Measurements from ENCODE around the gene C3. TPM values are rescaled to one million over a fixed set of nuclear protein-coding genes. Genes with fewer than 3 reads are reported as not detected.

Gene C3
- total and polyA plus RNA-seq, 2 of the 13 experiments (the other 11 are each of a cell fraction or from before 2014, with no cell fraction given): 1,455 to 6,272 TPM

DNA sequence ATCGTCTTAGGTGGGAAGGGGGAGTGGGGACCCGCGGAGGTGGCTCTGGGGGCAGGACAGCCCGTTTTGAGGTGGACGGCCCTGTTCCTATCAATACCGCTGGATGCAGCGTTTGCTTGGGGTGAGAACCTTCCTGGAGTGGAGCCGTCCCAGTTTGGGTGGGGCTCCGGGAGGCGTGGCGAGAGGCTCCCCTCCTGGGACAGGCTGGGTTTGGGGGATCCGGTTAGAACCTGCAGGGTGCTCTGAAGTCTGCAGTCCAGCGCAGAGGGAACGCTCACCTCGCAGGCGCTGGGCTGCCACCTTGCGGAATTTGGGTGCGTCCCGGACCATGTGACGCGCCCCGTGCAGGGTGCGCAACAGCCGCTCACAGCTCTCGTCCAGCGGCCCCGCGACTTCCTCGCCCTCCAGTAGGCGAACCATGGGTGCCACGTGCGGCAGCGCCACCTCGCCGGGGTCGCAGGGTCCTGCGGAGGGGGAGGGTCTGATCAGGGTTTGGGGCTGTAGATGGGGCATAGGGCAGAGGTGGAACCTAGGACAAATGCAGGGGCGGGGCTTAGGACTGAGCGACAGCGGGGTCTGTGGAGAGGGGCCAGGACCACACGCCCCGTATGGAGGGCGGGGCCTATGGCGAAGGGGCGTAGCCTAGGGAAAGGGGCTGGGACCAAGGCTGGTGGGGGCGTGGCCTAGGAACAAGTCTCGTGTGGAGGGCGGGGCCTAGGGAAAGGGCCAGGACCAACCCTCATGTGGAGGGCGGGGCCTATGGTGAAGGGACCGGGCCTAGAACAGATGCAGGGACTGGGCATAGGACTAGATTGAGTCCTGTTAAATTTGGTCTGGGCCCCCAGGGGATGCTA lies 33.0 kb upstream of the C3 start (continued):
- TF ChIP-seq STAG1 (CRISPR knock-in tag; IDR thresholded peaks at IDR 0.05) (peak; percentile 84), ZNF598 (CRISPR knock-in tag; IDR thresholded peaks at IDR 0.05; ENCODE audit: borderline replicate concordance) (peak; percentile 96; the same call in 1 of the 2 replicates), ZNF253 (CRISPR knock-in tag; IDR thresholded peaks at IDR 0.05; ENCODE audit: borderline replicate concordance) (0 out of 2 replicates have a peak, but pooled peaks have one; percentile 78), ZNF615 (CRISPR knock-in tag; IDR thresholded peaks at IDR 0.05; ENCODE audit: borderline replicate concordance) (no peak), HOXA5 (CRISPR knock-in tag; IDR thresholded peaks at IDR 0.05) (peak; percentile 55; the same call in 1 of the 2 replicates), ATF1 (CRISPR knock-in tag; IDR thresholded peaks at IDR 0.05) (no peak), KLF16 (CRISPR knock-in tag; IDR thresholded peaks at IDR 0.05) (peak in 1 of 2 experiments; percentile 84; a peak in 2 of 4 replicates)
- TF ChIP-seq, protein P1, sequence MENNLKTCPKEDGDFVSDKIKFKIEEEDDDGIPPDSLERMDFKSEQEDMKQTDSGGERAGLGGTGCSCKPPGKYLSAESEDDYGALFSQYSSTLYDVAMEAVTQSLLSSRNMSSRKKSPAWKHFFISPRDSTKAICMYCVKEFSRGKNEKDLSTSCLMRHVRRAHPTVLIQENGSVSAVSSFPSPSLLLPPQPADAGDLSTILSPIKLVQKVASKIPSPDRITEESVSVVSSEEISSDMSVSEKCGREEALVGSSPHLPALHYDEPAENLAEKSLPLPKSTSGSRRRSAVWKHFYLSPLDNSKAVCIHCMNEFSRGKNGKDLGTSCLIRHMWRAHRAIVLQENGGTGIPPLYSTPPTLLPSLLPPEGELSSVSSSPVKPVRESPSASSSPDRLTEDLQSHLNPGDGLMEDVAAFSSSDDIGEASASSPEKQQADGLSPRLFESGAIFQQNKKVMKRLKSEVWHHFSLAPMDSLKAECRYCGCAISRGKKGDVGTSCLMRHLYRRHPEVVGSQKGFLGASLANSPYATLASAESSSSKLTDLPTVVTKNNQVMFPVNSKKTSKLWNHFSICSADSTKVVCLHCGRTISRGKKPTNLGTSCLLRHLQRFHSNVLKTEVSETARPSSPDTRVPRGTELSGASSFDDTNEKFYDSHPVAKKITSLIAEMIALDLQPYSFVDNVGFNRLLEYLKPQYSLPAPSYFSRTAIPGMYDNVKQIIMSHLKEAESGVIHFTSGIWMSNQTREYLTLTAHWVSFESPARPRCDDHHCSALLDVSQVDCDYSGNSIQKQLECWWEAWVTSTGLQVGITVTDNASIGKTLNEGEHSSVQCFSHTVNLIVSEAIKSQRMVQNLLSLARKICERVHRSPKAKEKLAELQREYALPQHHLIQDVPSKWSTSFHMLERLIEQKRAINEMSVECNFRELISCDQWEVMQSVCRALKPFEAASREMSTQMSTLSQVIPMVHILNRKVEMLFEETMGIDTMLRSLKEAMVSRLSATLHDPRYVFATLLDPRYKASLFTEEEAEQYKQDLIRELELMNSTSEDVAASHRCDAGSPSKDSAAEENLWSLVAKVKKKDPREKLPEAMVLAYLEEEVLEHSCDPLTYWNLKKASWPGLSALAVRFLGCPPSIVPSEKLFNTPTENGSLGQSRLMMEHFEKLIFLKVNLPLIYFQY (CRISPR knock-in tag; IDR thresholded peaks at IDR 0.05; ENCODE audit: borderline replicate concordance): peak; percentile 44; the same call in 1 of the 2 replicates
- TF ChIP-seq, protein P2, sequence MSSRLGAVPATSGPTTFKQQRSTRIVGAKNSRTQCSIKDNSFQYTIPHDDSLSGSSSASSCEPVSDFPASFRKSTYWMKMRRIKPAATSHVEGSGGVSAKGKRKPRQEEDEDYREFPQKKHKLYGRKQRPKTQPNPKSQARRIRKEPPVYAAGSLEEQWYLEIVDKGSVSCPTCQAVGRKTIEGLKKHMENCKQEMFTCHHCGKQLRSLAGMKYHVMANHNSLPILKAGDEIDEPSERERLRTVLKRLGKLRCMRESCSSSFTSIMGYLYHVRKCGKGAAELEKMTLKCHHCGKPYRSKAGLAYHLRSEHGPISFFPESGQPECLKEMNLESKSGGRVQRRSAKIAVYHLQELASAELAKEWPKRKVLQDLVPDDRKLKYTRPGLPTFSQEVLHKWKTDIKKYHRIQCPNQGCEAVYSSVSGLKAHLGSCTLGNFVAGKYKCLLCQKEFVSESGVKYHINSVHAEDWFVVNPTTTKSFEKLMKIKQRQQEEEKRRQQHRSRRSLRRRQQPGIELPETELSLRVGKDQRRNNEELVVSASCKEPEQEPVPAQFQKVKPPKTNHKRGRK (CRISPR knock-in tag; IDR thresholded peaks at IDR 0.05): no peak
- TF ChIP-seq, protein P3, sequence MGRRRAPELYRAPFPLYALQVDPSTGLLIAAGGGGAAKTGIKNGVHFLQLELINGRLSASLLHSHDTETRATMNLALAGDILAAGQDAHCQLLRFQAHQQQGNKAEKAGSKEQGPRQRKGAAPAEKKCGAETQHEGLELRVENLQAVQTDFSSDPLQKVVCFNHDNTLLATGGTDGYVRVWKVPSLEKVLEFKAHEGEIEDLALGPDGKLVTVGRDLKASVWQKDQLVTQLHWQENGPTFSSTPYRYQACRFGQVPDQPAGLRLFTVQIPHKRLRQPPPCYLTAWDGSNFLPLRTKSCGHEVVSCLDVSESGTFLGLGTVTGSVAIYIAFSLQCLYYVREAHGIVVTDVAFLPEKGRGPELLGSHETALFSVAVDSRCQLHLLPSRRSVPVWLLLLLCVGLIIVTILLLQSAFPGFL (CRISPR knock-in tag; IDR thresholded peaks at IDR 0.05): no peak
- TF ChIP-seq, protein P4, sequence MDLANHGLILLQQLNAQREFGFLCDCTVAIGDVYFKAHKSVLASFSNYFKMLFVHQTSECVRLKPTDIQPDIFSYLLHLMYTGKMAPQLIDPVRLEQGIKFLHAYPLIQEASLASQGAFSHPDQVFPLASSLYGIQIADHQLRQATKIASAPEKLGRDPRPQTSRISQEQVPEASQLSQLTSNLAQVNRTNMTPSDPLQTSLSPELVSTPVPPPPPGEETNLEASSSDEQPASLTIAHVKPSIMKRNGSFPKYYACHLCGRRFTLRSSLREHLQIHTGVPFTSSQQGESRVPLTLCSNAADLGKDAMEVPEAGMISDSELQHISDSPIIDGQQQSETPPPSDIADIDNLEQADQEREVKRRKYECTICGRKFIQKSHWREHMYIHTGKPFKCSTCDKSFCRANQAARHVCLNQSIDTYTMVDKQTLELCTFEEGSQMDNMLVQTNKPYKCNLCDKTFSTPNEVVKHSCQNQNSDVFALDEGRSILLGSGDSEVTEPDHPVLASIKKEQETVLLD (CRISPR knock-in tag; IDR thresholded peaks at IDR 0.05; ENCODE audit: low read depth): 0 out of 2 replicates have a peak, but pooled peaks have one; percentile 45
- TF ChIP-seq, protein P5, sequence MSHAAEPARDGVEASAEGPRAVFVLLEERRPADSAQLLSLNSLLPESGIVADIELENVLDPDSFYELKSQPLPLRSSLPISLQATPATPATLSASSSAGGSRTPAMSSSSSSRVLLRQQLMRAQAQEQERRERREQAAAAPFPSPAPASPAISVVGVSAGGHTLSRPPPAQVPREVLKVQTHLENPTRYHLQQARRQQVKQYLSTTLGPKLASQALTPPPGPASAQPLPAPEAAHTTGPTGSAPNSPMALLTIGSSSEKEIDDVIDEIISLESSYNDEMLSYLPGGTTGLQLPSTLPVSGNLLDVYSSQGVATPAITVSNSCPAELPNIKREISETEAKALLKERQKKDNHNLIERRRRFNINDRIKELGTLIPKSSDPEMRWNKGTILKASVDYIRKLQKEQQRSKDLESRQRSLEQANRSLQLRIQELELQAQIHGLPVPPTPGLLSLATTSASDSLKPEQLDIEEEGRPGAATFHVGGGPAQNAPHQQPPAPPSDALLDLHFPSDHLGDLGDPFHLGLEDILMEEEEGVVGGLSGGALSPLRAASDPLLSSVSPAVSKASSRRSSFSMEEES (CRISPR knock-in tag; IDR thresholded peaks at IDR 0.05): peak; percentile 95
